Measurements from ENCODE around the gene NEBL.
"Not testable (repeated sequence)": the region's sequence is repeated elsewhere in the genome, so short reads cannot be mapped to it uniquely, and the experiment has no call there.

NEBL gene

GRCh38 chr10:20897146-20897825 lies at the start of gene NEBL:
NEBL (minus strand) TSS chr10:20897311; CDS start chr10:20897205, 106 bp downstream.
- no peak for DNase-seq (ENCODE audit: low spot score)

- no peak for DNase-seq (ENCODE audit: low spot score)
Measured at GRCh38 chr10:20945546-20946332, 48.6 kb upstream of the NEBL start.

- no peak for DNase-seq (ENCODE audit: low spot score)
Measured at GRCh38 chr10:20944789-20945502, 47.8 kb upstream of the NEBL start.

DNA sequence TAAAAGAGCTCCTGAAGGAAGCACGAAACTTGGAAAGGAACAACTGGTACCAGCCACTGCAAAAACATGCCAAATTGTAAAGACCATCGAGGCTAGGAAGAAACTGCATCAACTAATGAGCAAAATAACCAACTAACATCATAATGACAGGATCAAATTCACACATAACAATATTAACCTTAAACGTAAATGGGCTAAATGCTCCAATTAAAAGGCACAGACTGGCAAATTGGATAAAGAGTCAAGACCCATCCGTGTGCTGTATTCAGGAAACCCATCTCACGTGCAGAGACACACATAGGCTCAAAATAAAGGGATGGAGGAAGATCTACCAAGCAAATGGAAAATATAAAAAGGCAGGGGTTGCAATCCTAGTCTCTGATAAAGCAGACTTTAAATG lies 42.3 kb upstream of the NEBL start:
- DNase-seq (ENCODE audit: low spot score) = not testable (repeated sequence)

GRCh38 chr10:20936396-20936795 lies 39.3 kb upstream of the NEBL start:
- DNase-seq (ENCODE audit: low spot score) = no peak

- no peak for DNase-seq (ENCODE audit: low spot score)
Measured at GRCh38 chr10:20935931-20936330, 38.8 kb upstream of the NEBL start.

- no peak for DNase-seq (ENCODE audit: low spot score)
Measured at GRCh38 chr10:20935301-20935700, 38.2 kb upstream of the NEBL start.

- DNase-seq (ENCODE audit: low spot score) = no peak
Measured at GRCh38 chr10:20933705-20934104, 36.6 kb upstream of the NEBL start.

DNA sequence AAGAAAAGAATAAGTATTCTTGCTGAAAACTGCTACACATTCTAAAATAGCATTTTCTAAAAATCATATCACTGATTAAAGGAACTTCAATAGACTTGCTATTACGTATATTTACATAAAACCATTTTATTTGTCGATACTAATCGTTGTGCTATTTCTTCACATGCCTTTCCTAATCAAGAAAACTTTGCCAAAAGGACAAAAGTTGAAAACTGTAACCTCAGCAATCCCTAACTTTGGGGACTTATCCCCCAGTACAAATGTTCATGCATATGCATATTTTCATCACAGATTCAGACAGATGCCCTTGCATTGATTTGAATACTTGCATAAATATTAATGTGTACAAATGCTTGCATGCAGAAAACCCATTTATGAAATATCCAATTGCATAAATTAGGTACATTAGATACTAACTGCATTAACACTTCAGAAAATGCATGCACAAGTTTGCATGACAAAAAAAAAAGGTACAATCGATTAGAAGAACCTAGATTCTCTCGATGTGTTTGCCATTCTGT lies 35.6 kb upstream of the NEBL start:
- DNase-seq (ENCODE audit: low spot score) = no peak

DNA sequence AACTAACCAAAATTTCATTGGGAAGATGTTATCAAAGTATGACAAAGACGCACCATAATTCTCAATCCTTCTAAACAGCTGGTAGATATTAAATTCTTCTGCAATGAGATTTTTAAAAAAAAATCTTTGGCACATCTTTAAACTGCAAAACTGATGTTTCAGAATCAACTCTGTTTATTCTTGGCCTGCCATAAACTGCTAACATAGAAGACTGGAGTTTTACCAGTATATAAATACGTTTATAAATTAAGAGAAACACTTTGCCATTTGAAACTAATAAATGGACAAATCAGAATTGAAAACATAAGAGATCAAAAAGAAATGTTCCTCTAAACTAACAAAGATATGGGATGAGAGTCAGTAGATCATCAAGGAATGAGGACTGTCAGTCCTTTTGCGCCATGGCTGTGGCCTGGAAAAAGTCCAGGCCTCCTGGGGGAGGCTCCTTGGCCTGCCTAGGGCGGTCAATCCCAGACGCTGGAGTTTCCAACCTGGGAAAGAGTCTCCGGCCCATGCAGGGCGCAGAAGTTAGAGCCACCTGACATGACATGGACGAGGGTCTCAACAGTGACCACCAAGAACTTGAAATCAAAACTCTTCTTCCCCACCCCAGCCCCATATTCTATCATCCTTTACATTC lies 34.2 kb upstream of the NEBL start:
- no peak for DNase-seq (ENCODE audit: low spot score)

- no peak for DNase-seq (ENCODE audit: low spot score)
Measured at GRCh38 chr10:20927456-20927855, 30.3 kb upstream of the NEBL start.

DNA sequence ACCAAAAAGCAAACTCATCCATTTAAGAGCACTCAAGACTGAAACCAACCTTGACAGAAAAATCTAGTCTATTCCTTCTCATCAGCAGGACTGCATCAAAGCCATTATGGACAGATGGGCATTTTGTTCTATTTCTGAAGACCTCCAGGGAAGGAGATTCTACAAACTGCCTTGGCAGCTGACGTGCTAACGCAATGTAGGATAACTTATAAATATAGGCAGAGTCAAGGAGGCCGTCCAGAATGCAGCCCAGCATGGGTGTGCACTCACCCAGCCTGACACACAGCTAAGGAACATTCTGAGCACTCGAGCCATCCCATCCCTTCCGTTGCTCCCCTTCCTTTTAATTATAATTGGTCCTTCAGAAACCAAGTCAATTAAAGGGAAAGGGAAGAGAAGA lies 25.3 kb upstream of the NEBL start:
- no peak for DNase-seq (ENCODE audit: low spot score)

DNA sequence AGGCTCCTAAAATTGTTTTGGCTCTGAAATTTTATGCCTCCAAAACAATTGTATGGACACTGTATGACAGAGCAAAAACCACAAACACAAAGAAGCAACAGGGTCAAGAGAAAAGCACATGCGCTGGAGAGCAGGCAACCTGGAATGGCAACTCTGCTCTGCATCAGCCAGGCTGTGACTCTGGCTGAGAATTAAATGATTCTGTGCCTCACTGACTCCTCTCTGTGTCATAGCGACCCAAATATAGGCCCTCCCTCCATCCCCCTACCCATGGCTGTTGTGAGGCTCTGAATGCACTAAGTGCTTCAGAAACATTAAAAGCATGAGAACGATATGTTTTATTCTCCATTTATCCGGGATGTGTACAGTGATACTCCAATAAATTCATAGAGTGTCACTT lies 24.9 kb upstream of the NEBL start:
- no peak for DNase-seq (ENCODE audit: low spot score)

DNA sequence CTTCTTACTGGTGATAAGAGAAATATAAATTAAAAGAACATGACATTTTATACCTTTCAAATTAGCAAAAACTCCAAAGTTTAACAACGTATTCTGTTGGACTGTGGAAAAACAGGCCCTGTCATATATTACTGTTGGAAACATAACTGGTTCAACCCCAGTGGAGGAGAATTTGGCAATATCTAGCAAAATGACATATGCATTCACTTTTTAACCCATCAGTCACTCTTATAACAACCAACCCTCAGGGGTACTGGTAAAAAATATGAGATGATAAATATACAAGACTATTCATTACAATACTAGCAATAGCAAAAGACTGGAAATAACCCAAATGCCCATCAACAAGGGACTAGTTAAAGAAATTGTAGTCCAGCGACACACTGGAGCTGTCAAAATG lies 22.9 kb upstream of the NEBL start:
- no peak for DNase-seq (ENCODE audit: low spot score)

DNA sequence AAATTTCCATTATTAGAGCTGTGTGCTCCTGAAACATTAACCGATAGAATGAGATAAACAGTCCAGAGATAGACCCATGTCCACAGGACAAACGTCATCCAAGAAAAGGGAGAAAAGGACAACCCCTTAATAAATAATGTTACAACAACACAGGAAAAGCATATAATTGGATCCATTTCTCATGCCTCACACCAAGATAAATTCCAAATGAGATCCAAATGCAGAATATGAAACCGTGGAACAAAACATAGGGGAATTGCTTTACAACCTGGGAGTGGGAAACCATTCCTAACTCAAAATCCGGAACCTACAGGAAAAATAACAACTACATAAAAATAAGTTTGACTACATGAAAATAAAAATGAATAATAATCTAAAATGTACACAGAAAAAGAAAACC lies 22.4 kb upstream of the NEBL start:
- no peak for DNase-seq (ENCODE audit: low spot score)

DNA sequence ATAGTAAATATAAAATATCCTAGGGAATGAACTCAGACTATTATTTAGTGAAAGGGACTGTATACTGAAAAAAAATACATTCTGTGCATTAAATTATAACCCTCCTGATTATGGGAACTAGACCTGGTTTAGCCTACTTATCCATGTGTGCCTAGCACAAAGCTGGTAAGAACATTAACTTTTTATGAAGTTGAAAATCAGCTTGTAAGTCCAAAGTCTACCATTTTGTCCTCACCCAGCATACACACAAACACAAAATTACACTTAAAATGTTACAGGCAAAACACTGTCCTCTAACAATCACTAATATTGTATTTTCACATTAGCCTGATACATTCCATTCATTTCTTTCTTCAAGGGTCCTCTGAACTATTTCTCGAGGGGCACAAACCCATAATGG lies 19.9 kb upstream of the NEBL start:
- DNase-seq (ENCODE audit: low spot score) = no peak

- DNase-seq (ENCODE audit: low spot score) = no peak
Measured at GRCh38 chr10:20912969-20913368, 15.9 kb upstream of the NEBL start.

GRCh38 chr10:20911626-20912025 lies 14.5 kb upstream of the NEBL start:
- DNase-seq (ENCODE audit: low spot score) = no peak

DNA sequence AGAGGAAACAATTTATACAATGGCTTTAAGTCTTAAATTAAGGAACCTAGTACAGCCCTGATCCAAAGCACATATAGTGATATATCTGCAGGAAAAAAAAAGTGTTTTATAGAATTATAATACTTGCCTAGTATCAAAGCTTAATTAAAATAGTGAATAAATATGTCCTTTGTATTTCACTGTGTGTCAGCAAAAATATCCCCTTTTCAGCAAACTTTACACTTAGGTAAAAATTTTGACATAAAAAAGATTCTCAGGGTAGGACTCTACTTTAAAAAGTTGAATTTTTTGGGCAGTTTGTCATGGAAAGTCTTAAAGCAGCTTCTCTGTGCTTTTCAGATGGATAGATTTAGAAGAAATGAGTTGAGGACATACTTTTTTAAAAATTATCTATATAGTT lies 12.7 kb upstream of the NEBL start:
- no peak for DNase-seq (ENCODE audit: low spot score)

- DNase-seq (ENCODE audit: low spot score) = no peak
Measured at GRCh38 chr10:20908391-20908790, 11.3 kb upstream of the NEBL start.

DNA sequence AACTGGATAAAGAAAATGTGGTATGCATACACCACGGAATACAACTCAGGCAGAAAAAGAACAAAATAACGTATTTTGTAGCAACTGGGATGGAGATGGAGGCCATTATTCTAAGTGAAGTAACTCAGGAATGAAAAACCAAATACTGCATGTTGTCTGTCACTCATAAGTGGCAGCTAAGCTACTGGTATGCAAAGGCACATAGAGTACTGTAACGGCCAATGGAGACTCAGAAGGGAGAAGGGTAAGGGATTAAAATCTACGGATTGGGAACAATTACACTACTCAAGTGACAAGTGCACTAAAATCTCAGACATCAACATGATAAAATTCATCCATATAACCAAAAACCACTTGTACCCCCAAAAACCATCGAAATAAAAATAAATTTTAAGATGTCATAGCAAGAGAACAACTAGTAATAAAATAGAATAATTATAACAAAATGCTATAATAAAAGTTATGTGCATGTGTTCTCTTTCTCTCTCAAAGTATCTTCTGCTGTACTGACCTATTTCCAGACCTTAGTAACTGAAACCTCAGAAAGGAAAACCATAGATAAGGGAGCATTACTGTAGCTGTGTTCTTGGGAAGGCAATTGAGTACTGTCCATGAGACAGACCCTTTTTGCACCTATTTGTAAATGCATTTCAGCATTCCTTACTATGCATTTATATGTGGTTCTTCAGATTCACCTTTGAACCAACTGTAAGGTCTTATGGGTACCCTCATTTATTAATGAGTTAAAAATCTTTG lies 6.7 kb upstream of the NEBL start:
- no peak for DNase-seq (ENCODE audit: low spot score)

GRCh38 chr10:20901110-20901509 lies 4.0 kb upstream of the NEBL start:
- no peak for DNase-seq (ENCODE audit: low spot score)

Measured in AG20443 (cell line).